ENCODE results near the gene PCBP3.

PCBP3 gene

GRCh38 chr21:45835301-45836267 is 192.1 kb downstream of the PCBP3 start:
- no peak for TF ChIP-seq CTCF (IDR thresholded peaks at IDR 0.05; ENCODE audit: low read depth, low read length)
- H3K4me3 ChIP-seq (replicated peaks in 1 of 2; ENCODE audit: low read depth in 2 of 2, low read length in 2 of 2), result no peak overlapping the region
- DNase-seq (ENCODE audit: low read depth in 2 of 2), result no peak

GRCh38 chr21:45836268-45836655 is 192.7 kb downstream of the PCBP3 start:
- no peak overlapping the region for H3K4me3 ChIP-seq (replicated peaks in 1 of 2; ENCODE audit: low read depth in 2 of 2, low read length in 2 of 2)
- DNase-seq (ENCODE audit: low read depth in 2 of 2), result peak in 1 of 2 donors; percentile 80
- no peak for TF ChIP-seq CTCF (IDR thresholded peaks at IDR 0.05; ENCODE audit: low read depth, low read length)

GRCh38 chr21:45836694-45837670 is 193.5 kb downstream of the PCBP3 start:
- H3K4me3 ChIP-seq (replicated peaks in 1 of 2; ENCODE audit: low read depth in 2 of 2, low read length in 2 of 2), result no peak overlapping the region
- no peak for TF ChIP-seq CTCF (IDR thresholded peaks at IDR 0.05; ENCODE audit: low read depth, low read length)
- DNase-seq (ENCODE audit: low read depth in 2 of 2), result no peak

GRCh38 chr21:45837936-45838335 is 194.4 kb downstream of the PCBP3 start:
- no peak overlapping the region for H3K4me3 ChIP-seq (replicated peaks in 1 of 2; ENCODE audit: low read depth in 2 of 2, low read length in 2 of 2)
- TF ChIP-seq CTCF (IDR thresholded peaks at IDR 0.05; ENCODE audit: low read depth, low read length), result no peak
- DNase-seq (ENCODE audit: low read depth in 2 of 2), result no peak

GRCh38 chr21:45838634-45839033 is 195.1 kb downstream of the PCBP3 start:
- no peak overlapping the region for H3K4me3 ChIP-seq (replicated peaks in 1 of 2; ENCODE audit: low read depth in 2 of 2, low read length in 2 of 2)
- peak; percentile 23 to 55 for DNase-seq (ENCODE audit: low read depth in 2 of 2)
- no peak for TF ChIP-seq CTCF (IDR thresholded peaks at IDR 0.05; ENCODE audit: low read depth, low read length)

- no peak for TF ChIP-seq CTCF (IDR thresholded peaks at IDR 0.05; ENCODE audit: low read depth, low read length)
- DNase-seq (ENCODE audit: low read depth in 2 of 2), result peak in 1 of 2 donors; percentile 42
- no peak overlapping the region for H3K4me3 ChIP-seq (replicated peaks in 1 of 2; ENCODE audit: low read depth in 2 of 2, low read length in 2 of 2)
These were observed 195.7 kb downstream of the PCBP3 start for GRCh38 chr21:45839274-45839673.

Data from cardiac fibroblast (primary cell).